ENCODE data around the gene GRIN3A.
"Not testable (repeated sequence)": the region's sequence is repeated elsewhere in the genome, so short reads cannot be mapped to it uniquely, and the experiment has no call there.

Gene GRIN3A

GRCh38 chr9:101590074-101590473, 148.4 kb downstream of the GRIN3A start:
- H3K9ac ChIP-seq (ENCODE audit: low read depth, low read length); H3K4me1 ChIP-seq (ENCODE audit: insufficient read depth, low read length); H3K9me3 ChIP-seq (ENCODE audit: control insufficient read depth, insufficient read depth, low read length); H3K36me3 ChIP-seq (ENCODE audit: insufficient read depth, low read length): not testable (repeated sequence)

- Histone ChIP-seq H3K4me1 (ENCODE audit: insufficient read depth, low read length) (peaks cover 19% of the 10 kb centered on the region), H3K9me3 (ENCODE audit: control insufficient read depth, insufficient read depth, low read length) (no peaks in the 10 kb centered on the region)
Measured at GRCh38 chr9:101587332-101588043, 151.0 kb downstream of the GRIN3A start.

GRCh38 chr9:101586651-101587050, 151.8 kb downstream of the GRIN3A start:
- H3K4me1 ChIP-seq (ENCODE audit: insufficient read depth, low read length), result peaks cover 27% of the 10 kb centered on the region
- H3K9ac ChIP-seq (ENCODE audit: low read depth, low read length), result no peak overlapping the region
- no peaks in the 10 kb centered on the region for H3K36me3 ChIP-seq (ENCODE audit: insufficient read depth, low read length)
- H3K9me3 ChIP-seq (ENCODE audit: control insufficient read depth, insufficient read depth, low read length), result no peaks in the 10 kb centered on the region

More at GRCh38 chr9:101587332-101588043, 151.0 kb downstream of the GRIN3A start:
- no peak overlapping the region for H3K9ac ChIP-seq (ENCODE audit: low read depth, low read length)
- H3K36me3 ChIP-seq (ENCODE audit: insufficient read depth, low read length), result no peaks in the 10 kb centered on the region

GRCh38 chr9:101585740-101586139, 152.7 kb downstream of the GRIN3A start:
- peaks cover 27% of the 10 kb centered on the region for H3K4me1 ChIP-seq (ENCODE audit: insufficient read depth, low read length)
- H3K9me3 ChIP-seq (ENCODE audit: control insufficient read depth, insufficient read depth, low read length), result no peaks in the 10 kb centered on the region
- no peaks in the 10 kb centered on the region for H3K36me3 ChIP-seq (ENCODE audit: insufficient read depth, low read length)
- no peak overlapping the region for H3K9ac ChIP-seq (ENCODE audit: low read depth, low read length)

GRCh38 chr9:101582553-101582952, 155.9 kb downstream of the GRIN3A start:
- no peaks in the 10 kb centered on the region for H3K36me3 ChIP-seq (ENCODE audit: insufficient read depth, low read length)
- H3K9me3 ChIP-seq (ENCODE audit: control insufficient read depth, insufficient read depth, low read length), result no peaks in the 10 kb centered on the region
- H3K9ac ChIP-seq (ENCODE audit: low read depth, low read length), result no peak overlapping the region
- peaks cover 27% of the 10 kb centered on the region for H3K4me1 ChIP-seq (ENCODE audit: insufficient read depth, low read length)

GRCh38 chr9:101579711-101580545, 158.5 kb downstream of the GRIN3A start:
- Histone ChIP-seq H3K9ac (ENCODE audit: low read depth, low read length) (no peak overlapping the region), H3K4me1 (ENCODE audit: insufficient read depth, low read length) (peaks cover 27% of the 10 kb centered on the region), H3K36me3 (ENCODE audit: insufficient read depth, low read length) (no peaks in the 10 kb centered on the region), H3K9me3 (ENCODE audit: control insufficient read depth, insufficient read depth, low read length) (no peaks in the 10 kb centered on the region)

GRCh38 chr9:101578378-101578777, 160.1 kb downstream of the GRIN3A start:
- Histone ChIP-seq H3K36me3 (ENCODE audit: insufficient read depth, low read length) (no peaks in the 10 kb centered on the region), H3K9ac (ENCODE audit: low read depth, low read length) (no peak overlapping the region), H3K9me3 (ENCODE audit: control insufficient read depth, insufficient read depth, low read length) (no peaks in the 10 kb centered on the region), H3K4me1 (ENCODE audit: insufficient read depth, low read length) (peaks cover 17% of the 10 kb centered on the region)

- H3K9ac ChIP-seq (ENCODE audit: low read depth, low read length), result no peak overlapping the region
- H3K36me3 ChIP-seq (ENCODE audit: insufficient read depth, low read length), result peaks cover 3% of the 10 kb centered on the region; the same call in 1 of the 2 replicates
- peaks cover 16% of the 10 kb centered on the region for H3K4me1 ChIP-seq (ENCODE audit: insufficient read depth, low read length)
- H3K9me3 ChIP-seq (ENCODE audit: control insufficient read depth, insufficient read depth, low read length), result no peaks in the 10 kb centered on the region
Measured at GRCh38 chr9:101574731-101575333, 163.6 kb downstream of the GRIN3A start.

GRCh38 chr9:101572316-101572715, 166.1 kb downstream of the GRIN3A start:
- no peak overlapping the region for H3K9ac ChIP-seq (ENCODE audit: low read depth, low read length)
- peaks cover 16% of the 10 kb centered on the region for H3K4me1 ChIP-seq (ENCODE audit: insufficient read depth, low read length)
- H3K36me3 ChIP-seq (ENCODE audit: insufficient read depth, low read length), result peaks cover 5% of the 10 kb centered on the region; the same call in 1 of the 2 replicates
- H3K9me3 ChIP-seq (ENCODE audit: control insufficient read depth, insufficient read depth, low read length), result no peaks in the 10 kb centered on the region

GRCh38 chr9:101571114-101571513, 167.3 kb downstream of the GRIN3A start:
- H3K9ac ChIP-seq (ENCODE audit: low read depth, low read length), result no peak overlapping the region
- no peaks in the 10 kb centered on the region for H3K9me3 ChIP-seq (ENCODE audit: control insufficient read depth, insufficient read depth, low read length)
- peaks cover 5% of the 10 kb centered on the region; the same call in 1 of the 2 replicates for H3K36me3 ChIP-seq (ENCODE audit: insufficient read depth, low read length)
- H3K4me1 ChIP-seq (ENCODE audit: insufficient read depth, low read length), result peaks cover 16% of the 10 kb centered on the region

GRCh38 chr9:101569741-101570501, 168.5 kb downstream of the GRIN3A start:
- Histone ChIP-seq H3K9me3 (ENCODE audit: control insufficient read depth, insufficient read depth, low read length) (no peaks in the 10 kb centered on the region), H3K9ac (ENCODE audit: low read depth, low read length) (no peak overlapping the region), H3K36me3 (ENCODE audit: insufficient read depth, low read length) (peaks cover 5% of the 10 kb centered on the region; the same call in 1 of the 2 replicates), H3K4me1 (ENCODE audit: insufficient read depth, low read length) (peaks cover 16% of the 10 kb centered on the region)

GRCh38 chr9:101567725-101568350, 170.6 kb downstream of the GRIN3A start:
- no peaks in the 10 kb centered on the region for H3K9me3 ChIP-seq (ENCODE audit: control insufficient read depth, insufficient read depth, low read length)
- H3K36me3 ChIP-seq (ENCODE audit: insufficient read depth, low read length), result peaks cover 5% of the 10 kb centered on the region; the same call in 1 of the 2 replicates
- no peak overlapping the region for H3K9ac ChIP-seq (ENCODE audit: low read depth, low read length)
- peaks cover 12% of the 10 kb centered on the region for H3K4me1 ChIP-seq (ENCODE audit: insufficient read depth, low read length)

- Histone ChIP-seq H3K36me3 (ENCODE audit: insufficient read depth, low read length) (peaks cover 11% of the 10 kb centered on the region), H3K4me1 (ENCODE audit: insufficient read depth, low read length) (peaks cover 5% of the 10 kb centered on the region), H3K9ac (ENCODE audit: low read depth, low read length) (no peak overlapping the region), H3K9me3 (ENCODE audit: control insufficient read depth, insufficient read depth, low read length) (no peaks in the 10 kb centered on the region)
Measured at GRCh38 chr9:101566904-101567724, 171.3 kb downstream of the GRIN3A start.
